ENCODE data around the gene RAB28.
"Not testable (repeated sequence)": the region's sequence is repeated elsewhere in the genome, so short reads cannot be mapped to it uniquely, and the experiment has no call there.

DNA sequence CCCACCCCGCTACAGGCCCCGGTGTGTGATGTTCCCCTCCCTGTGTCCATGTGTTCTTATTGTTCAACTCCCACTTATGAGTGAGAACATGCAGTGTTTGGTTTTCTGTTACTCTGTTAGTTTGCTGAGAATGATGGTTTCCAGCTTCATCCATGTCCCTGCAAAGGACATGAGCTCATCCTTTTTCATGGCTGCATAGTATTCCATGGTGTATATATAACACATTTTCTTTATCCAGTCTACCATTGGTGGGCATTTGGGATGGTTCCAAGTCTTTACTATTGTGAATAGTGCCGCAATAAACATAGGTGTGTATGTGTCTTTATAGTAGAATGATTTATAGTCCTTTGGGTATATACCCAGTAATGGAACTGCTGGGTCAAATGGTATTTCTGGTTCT lies 78.0 kb downstream of the RAB28 start:
- TF ChIP-seq POLR2A (IDR thresholded peaks at IDR 0.05) = not testable (repeated sequence)
- TF ChIP-seq, protein P1, sequence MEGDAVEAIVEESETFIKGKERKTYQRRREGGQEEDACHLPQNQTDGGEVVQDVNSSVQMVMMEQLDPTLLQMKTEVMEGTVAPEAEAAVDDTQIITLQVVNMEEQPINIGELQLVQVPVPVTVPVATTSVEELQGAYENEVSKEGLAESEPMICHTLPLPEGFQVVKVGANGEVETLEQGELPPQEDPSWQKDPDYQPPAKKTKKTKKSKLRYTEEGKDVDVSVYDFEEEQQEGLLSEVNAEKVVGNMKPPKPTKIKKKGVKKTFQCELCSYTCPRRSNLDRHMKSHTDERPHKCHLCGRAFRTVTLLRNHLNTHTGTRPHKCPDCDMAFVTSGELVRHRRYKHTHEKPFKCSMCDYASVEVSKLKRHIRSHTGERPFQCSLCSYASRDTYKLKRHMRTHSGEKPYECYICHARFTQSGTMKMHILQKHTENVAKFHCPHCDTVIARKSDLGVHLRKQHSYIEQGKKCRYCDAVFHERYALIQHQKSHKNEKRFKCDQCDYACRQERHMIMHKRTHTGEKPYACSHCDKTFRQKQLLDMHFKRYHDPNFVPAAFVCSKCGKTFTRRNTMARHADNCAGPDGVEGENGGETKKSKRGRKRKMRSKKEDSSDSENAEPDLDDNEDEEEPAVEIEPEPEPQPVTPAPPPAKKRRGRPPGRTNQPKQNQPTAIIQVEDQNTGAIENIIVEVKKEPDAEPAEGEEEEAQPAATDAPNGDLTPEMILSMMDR (IDR thresholded peaks at IDR 0.05) = not testable (repeated sequence)
